Liver (tissue), 9 donors: Measurements from ENCODE around the gene AGPAT4. TPM values are rescaled to one million over a fixed set of nuclear protein-coding genes. Genes with fewer than 3 reads are reported as not detected.

Experiments used
- DNase-seq: peaks from one replicate; pipeline ENCODE4 v3.0.0-alpha.2; 2017; ENCODE audit warnings: low spot score
- H3K27ac ChIP-seq, 2 donors: one replicate each; pipeline ENCODE4 v1.7.0; 2013; ENCODE audit warnings: inconsistent platforms in 2 of 2, low read length in 2 of 2, control low read depth in 1 of 2, low read depth in 1 of 2, mild to moderate bottlenecking in 1 of 2
- H3K27me3 ChIP-seq, 4 donors: one replicate each; pipeline versions ENCODE4 v1.6.1 to v1.7.0; 2013; ENCODE audit warnings: low read length in 3 of 4, inconsistent platforms in 1 of 4, mild to moderate bottlenecking in 1 of 4, moderate library complexity in 1 of 4; ENCODE audit not compliant: control insufficient read depth in 4 of 4, insufficient read depth in 4 of 4
- H3K36me3 ChIP-seq, 4 donors: one replicate each; pipeline versions ENCODE4 v1.6.1 to v1.7.0; 2013; ENCODE audit warnings: low read length in 3 of 4, mild to moderate bottlenecking in 3 of 4, low read depth in 1 of 4, moderate library complexity in 1 of 4; ENCODE audit not compliant: control insufficient read depth in 4 of 4, insufficient read depth in 3 of 4
- H3K4me1 ChIP-seq, 4 donors: one replicate each; pipeline versions ENCODE4 v1.6.1 to v1.7.0; 2013; ENCODE audit warnings: low read length in 3 of 4, mild to moderate bottlenecking in 3 of 4, moderate library complexity in 1 of 4; ENCODE audit not compliant: control insufficient read depth in 4 of 4, insufficient read depth in 4 of 4
- H3K4me3 ChIP-seq, 3 donors: one replicate each; pipeline versions ENCODE4 v1.6.1 to v1.7.0; 2013; ENCODE audit warnings: low read length in 3 of 3, control low read depth in 1 of 3, low read depth in 1 of 3, mild to moderate bottlenecking in 1 of 3
- H3K9ac ChIP-seq, 2 donors: one replicate each; pipeline ENCODE4 v1.7.0; 2013; ENCODE audit warnings: low read length in 2 of 2, mild to moderate bottlenecking in 2 of 2, moderate library complexity in 2 of 2, control low read depth in 1 of 2, low read depth in 1 of 2
- H3K9me3 ChIP-seq, 4 donors: one replicate each; pipeline versions ENCODE4 v1.6.1 to v1.7.0; 2013; ENCODE audit warnings: low read length in 3 of 4; ENCODE audit not compliant: control insufficient read depth in 4 of 4
- EGR1 ChIP-seq, 2 donors: IDR thresholded peaks; 2 replicates each; pipeline ENCODE4 v1.6.1; 2016 to 2018; ENCODE audit warnings: antibody characterized with exemption in 2 of 2, low read depth in 2 of 2
- FOXA2 ChIP-seq: IDR thresholded peaks from 2 replicates; pipeline ENCODE4 v1.6.1; 2016; ENCODE audit warnings: antibody characterized with exemption
- GABPA ChIP-seq, 2 donors: IDR thresholded peaks in 1 of 2; conservative IDR thresholded peaks in 1 of 2; 2 replicates each; pipeline ENCODE4 v1.6.1; 2016; ENCODE audit warnings: antibody characterized with exemption in 2 of 2, mild to moderate bottlenecking in 1 of 2, moderate library complexity in 1 of 2
- HNF4A ChIP-seq, 2 donors: conservative IDR thresholded peaks; 2 replicates each; pipeline ENCODE4 v1.6.1; 2016; ENCODE audit warnings: antibody characterized with exemption in 2 of 2, mild to moderate bottlenecking in 2 of 2
- JUND ChIP-seq, 2 donors: IDR thresholded peaks; 2 replicates each; pipeline ENCODE4 v1.6.1; 2016; ENCODE audit warnings: antibody characterized with exemption in 2 of 2
- RXRA ChIP-seq, 2 donors: IDR thresholded peaks; 2 replicates each; pipeline ENCODE4 v1.6.1; 2017 to 2018; ENCODE audit warnings: antibody characterized with exemption in 2 of 2, mild to moderate bottlenecking in 1 of 2
- SP1 ChIP-seq: IDR thresholded peaks from 2 replicates; pipeline ENCODE4 v1.6.1; 2018; ENCODE audit warnings: antibody characterized with exemption, mild to moderate bottlenecking
- TAF1 ChIP-seq: conservative IDR thresholded peaks from 2 replicates; pipeline ENCODE4 v1.6.1; 2016; ENCODE audit warnings: antibody characterized with exemption, mild to moderate bottlenecking
- ZBTB33 ChIP-seq: IDR thresholded peaks from 2 replicates; pipeline ENCODE4 v1.6.1; 2016; ENCODE audit warnings: antibody characterized with exemption
- WGBS: extraction: QIAGEN DNeasy Blood & Tissue Kit; methylation state at CpG from one replicate; pipeline ENCODE4 v1.1.7; 2013; 5-methylcytosine and 5-hydroxymethylcytosine counted together
- polyA plus RNA-seq, 2 donors: library from polyadenylated mRNA; stranded (reverse) in 1 of 2; unstranded in 1 of 2; fragments of 200-250 nt in 1 of 2; fragments of >200 nt in 1 of 2; fragmentation: Nextera tagmentation in 1 of 2; extraction: Ambion mirVana in 1 of 2; gene quantifications; one replicate each; pipeline versions ENCODE4 v1.2.1 to v1.2.3, GENCODE V29; 2013 to 2015
- total RNA-seq, 2 donors: library from RNA; depleted of rRNA; stranded (reverse); fragments of >200 nt; gene quantifications; one replicate each; pipeline ENCODE4 v1.2.3, GENCODE V29; 2014
- TF ChIP-seq, protein P1 (sequence below): IDR thresholded peaks from 2 replicates; pipeline ENCODE4 v1.6.1; 2016; ENCODE audit warnings: antibody characterized with exemption
- TF ChIP-seq, protein P2 (sequence below): IDR thresholded peaks from 2 replicates; pipeline ENCODE4 v1.6.1; 2016; ENCODE audit warnings: antibody characterized with exemption
- donor health status: healthy.
- donor health status: healthy.
- donor health status: healthy.
- donor health status: healthy.
- donor health status: healthy.

The AGPAT4 gene
- total and polyA plus RNA-seq, 4 donors, result 0.44 to 17.5 (median 0.69) TPM

DNA sequence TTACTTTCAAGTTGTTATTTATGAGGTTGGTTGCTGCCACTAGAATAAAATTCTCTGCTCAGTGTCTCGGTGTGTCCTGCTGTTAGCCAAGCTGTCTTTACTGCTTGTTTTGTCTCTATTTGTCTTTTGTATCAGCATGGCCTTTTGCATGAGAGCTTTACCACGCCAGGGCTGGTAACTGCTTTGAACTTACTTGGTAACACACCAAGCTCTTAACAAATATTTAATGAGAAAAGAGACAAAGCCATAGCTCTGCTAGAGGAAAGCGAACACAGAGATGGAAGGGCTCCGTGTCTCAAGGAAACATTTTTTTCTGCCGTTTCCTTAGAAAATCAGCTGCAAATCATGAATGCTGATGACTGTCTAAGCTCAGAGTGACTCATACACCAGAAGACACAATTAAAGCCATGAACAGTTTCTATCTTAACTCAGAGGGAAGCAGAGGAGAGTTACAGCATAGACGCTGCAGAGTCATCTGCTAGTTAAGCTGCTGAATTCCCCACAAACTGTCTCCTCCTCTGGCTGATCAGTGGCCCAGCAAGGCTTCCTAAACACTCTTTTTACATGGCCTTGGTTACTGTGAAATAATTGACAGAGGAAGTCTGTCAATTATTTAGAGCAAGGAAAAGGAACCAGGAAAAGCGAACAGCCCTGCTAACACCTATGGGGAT lies 44.8 kb downstream of the AGPAT4 start:
- TF ChIP-seq FOXA2, result no peak
- peak in 1 of 2 donors; percentile 45 for TF ChIP-seq JUND (IDR thresholded peaks at IDR 0.05)
- TF ChIP-seq SP1, result no peak
- Histone ChIP-seq H3K36me3 (no peaks in the 10 kb centered on the region), H3K9ac (no peak overlapping the region), H3K9me3 (no peaks in the 10 kb centered on the region), H3K27me3 (no peaks in the 10 kb centered on the region), H3K4me1 (no peaks in the 10 kb centered on the region), H3K27ac (peak overlapping the region in 1 of 2 donors; percentile 31), H3K4me3 (no peak overlapping the region)
- DNase-seq, result no peak
- WGBS, result 58% methylated on average over 7 of the region's 7 CpGs

DNA sequence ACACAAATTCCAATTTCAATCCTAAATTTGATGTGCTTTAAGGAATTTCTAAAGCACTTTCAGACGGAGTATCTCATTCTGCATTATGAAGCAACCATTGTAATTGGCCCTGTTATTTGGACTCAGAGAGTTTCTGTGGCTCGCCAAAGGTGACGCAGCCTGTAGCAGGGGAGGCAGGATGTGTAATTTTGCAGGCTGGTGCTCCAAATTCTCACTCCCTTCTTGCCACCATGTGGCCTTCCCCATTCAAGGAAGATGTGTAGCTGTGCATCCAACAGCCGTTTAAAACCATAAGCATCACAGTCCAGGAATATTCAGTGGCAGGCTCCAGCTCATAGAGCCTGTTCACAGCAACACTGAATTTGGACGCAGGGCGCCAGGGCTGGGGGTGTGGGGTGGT lies 45.8 kb downstream of the AGPAT4 start:
- H3K9ac ChIP-seq, result no peak overlapping the region
- H3K9me3 ChIP-seq, result no peaks in the 10 kb centered on the region
- no peak overlapping the region for H3K4me3 ChIP-seq
- H3K27me3 ChIP-seq, result no peaks in the 10 kb centered on the region
- H3K4me1 ChIP-seq, result no peaks in the 10 kb centered on the region
- TF ChIP-seq, protein P1, sequence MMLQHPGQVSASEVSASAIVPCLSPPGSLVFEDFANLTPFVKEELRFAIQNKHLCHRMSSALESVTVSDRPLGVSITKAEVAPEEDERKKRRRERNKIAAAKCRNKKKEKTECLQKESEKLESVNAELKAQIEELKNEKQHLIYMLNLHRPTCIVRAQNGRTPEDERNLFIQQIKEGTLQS, result no peak
- H3K36me3 ChIP-seq, result no peaks in the 10 kb centered on the region
- whole genome bisulfite sequencing, result 90% methylated on average over 6 of the region's 6 CpGs
- H3K27ac ChIP-seq, result no peak overlapping the region
- no peak for DNase-seq

DNA sequence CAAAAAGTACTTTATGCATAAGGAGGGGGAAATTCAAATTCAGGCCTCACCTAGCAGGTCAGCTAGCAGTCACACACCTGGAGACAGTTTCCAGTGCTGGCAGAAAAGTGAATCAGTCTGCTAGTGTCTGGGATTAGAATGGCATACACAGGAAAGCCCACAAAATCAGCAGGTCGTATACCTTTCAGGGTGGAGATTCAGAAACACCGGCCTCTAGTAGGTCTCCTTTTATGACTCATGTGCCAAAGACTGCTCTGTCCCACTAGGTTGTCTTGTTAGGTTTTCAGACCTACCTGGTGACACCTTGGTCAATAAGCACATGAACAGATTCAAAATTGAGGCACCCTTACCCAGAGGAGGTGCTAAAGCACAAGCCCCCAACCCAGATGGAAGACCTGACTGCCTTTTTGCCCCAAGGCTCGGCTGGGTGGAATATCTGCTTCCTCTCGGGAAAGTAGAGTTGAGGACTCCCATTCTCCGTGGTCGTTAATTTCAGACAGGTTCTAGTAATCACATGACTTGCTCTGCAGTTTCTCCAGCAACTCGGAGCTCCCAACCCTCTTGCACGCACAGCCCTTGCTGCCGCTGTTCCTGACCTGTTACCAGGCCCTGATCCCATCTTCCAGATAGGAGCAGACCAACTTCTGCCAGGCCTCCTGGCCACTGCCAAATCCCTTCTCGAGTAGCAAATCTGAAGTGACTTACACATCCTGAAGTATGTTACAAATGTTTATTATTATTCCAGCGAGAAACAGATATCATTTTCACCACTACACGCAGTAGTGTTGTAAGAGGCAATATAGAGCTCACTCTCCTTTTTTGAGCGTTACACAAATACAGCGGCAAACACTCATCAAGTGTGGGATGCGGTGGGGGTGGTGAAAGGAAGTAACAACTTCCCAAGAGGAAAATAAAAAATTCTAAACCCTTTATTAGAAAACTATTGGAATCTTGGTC lies 46.6 kb downstream of the AGPAT4 start:
- no peaks in the 10 kb centered on the region for H3K27me3 ChIP-seq
- no peak overlapping the region for H3K27ac ChIP-seq
- no peaks in the 10 kb centered on the region for H3K4me1 ChIP-seq
- no peak for DNase-seq
- TF ChIP-seq GABPA (IDR thresholded peaks at IDR 0.05 in 1 of 2, conservative IDR thresholded peaks at IDR 0.05 in 1 of 2), result no peak
- TF ChIP-seq, protein P2, sequence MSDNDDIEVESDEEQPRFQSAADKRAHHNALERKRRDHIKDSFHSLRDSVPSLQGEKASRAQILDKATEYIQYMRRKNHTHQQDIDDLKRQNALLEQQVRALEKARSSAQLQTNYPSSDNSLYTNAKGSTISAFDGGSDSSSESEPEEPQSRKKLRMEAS, result no peak
- no peak for TF ChIP-seq EGR1 (IDR thresholded peaks at IDR 0.05; ENCODE audit: low read depth in 2 of 2)
- TF ChIP-seq FOXA2, result no peak
- no peak for TF ChIP-seq TAF1
- no peak for TF ChIP-seq RXRA (IDR thresholded peaks at IDR 0.05)
- TF ChIP-seq HNF4A (conservative IDR thresholded peaks at IDR 0.05), result no peak
- no peak for TF ChIP-seq JUND (IDR thresholded peaks at IDR 0.05)
- TF ChIP-seq ZBTB33, result no peak
- no peak overlapping the region for H3K9ac ChIP-seq
- H3K9me3 ChIP-seq, result no peaks in the 10 kb centered on the region
- whole genome bisulfite sequencing, result 83% methylated on average over 15 of the region's 15 CpGs
- H3K36me3 ChIP-seq, result no peaks in the 10 kb centered on the region
- no peak overlapping the region for H3K4me3 ChIP-seq
